Esophagus squamous epithelium (tissue), 4 donors: Measurements from ENCODE around the gene SLC35F4.

Source experiments
- POLR2A ChIP-seq, 4 donors: fragments of 450-650 bp; IDR thresholded peaks; one replicate each; pipeline ENCODE4 v1.6.1; 2017; ENCODE audit warnings: antibody characterized with exemption in 4 of 4, mild to moderate bottlenecking in 4 of 4, moderate library complexity in 3 of 4
- TF ChIP-seq, protein P1 (sequence below), 6 experiments: fragments of 450-650 bp in 4 of 6; fragments of 200-600 bp in 2 of 6; sonication (generic) in 2 of 6; IDR thresholded peaks; one replicate each; pipeline ENCODE4 v1.5.1; 2016 to 2019; ENCODE audit warnings: antibody characterized with exemption in 6 of 6, mild to moderate bottlenecking in 4 of 6, moderate library complexity in 4 of 6

DNA sequence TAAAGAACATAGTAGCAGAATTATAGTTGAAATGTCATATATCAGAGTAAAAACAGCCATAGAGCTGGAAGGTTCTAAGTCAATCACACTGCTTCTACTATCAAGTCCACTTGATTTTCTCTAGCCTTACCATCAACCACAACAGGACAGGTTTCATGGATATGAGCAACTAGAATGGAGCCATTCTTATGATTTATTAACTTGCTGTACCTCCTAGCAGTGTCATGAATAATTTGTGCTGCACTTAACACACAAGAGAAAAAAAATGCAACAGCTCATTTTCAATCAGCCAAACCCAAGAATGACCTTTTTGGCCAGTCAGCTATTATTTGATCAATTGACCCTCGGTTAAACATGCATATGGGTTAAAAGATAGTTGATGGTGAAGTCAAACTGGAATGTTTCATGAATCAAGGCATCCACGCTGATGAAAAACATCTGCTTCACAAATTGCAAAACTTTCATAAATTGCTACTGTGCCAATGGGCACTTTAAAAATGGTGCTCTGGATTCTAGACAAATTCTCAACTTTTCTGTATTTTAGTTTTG, 316.8 kb downstream of the SLC35F4 start:
- TF ChIP-seq POLR2A (IDR thresholded peaks at IDR 0.05) = no peak
- TF ChIP-seq, protein P1, sequence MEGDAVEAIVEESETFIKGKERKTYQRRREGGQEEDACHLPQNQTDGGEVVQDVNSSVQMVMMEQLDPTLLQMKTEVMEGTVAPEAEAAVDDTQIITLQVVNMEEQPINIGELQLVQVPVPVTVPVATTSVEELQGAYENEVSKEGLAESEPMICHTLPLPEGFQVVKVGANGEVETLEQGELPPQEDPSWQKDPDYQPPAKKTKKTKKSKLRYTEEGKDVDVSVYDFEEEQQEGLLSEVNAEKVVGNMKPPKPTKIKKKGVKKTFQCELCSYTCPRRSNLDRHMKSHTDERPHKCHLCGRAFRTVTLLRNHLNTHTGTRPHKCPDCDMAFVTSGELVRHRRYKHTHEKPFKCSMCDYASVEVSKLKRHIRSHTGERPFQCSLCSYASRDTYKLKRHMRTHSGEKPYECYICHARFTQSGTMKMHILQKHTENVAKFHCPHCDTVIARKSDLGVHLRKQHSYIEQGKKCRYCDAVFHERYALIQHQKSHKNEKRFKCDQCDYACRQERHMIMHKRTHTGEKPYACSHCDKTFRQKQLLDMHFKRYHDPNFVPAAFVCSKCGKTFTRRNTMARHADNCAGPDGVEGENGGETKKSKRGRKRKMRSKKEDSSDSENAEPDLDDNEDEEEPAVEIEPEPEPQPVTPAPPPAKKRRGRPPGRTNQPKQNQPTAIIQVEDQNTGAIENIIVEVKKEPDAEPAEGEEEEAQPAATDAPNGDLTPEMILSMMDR (IDR thresholded peaks at IDR 0.05) = no peak
